Measurements from ENCODE around the gene RILPL2. TPM values are rescaled to one million over a fixed set of nuclear protein-coding genes. Genes with fewer than 3 reads are reported as not detected.
"Not testable (repeated sequence)": the region's sequence is repeated elsewhere in the genome, so short reads cannot be mapped to it uniquely, and the experiment has no call there.

RILPL2 gene
- total RNA-seq, 2 donors from 2014 or later = 0.96 to 2.1 TPM

- Histone ChIP-seq H3K27me3 (no peaks in the 10 kb centered on the region), H3K9ac (ENCODE audit: low read depth in 2 of 2, low read length in 2 of 2) (peak within 1 kb of the TSS; percentile 85 to 96), H3K4me3 (peak within 1 kb of the TSS; percentile 67), H3K36me3 (no peaks in the 10 kb centered on the region), H3K9me3 (no peaks in the 10 kb centered on the region), H3K4me1 (no peaks in the 10 kb centered on the region), H3K27ac (peak within 1 kb of the TSS; percentile 98)
- TF ChIP-seq CTCF (IDR thresholded peaks at IDR 0.05) = no peak
- peak; percentile 89 for DNase-seq
- intact Hi-C loops (cut with DNase I) = no loop called here
Observed at GRCh38 chr12:123457980-123458779, 21.7 kb upstream of the RILPL2 start, which contains the start of gene SNRNP35. Gene SNRNP35 (plus strand): TSS chr12:123458139. CDS start chr12:123465541, 7,402 bp downstream.

- Histone ChIP-seq H3K9me3 (no peaks in the 10 kb centered on the region), H3K4me3 (no peak overlapping the region), H3K36me3 (no peaks in the 10 kb centered on the region), H3K9ac (ENCODE audit: low read depth in 2 of 2, low read length in 2 of 2) (no peak overlapping the region), H3K27ac (no peak overlapping the region), H3K4me1 (no peaks in the 10 kb centered on the region), H3K27me3 (no peaks in the 10 kb centered on the region)
- intact Hi-C loops (cut with DNase I) = no loop called here
- no peak for TF ChIP-seq CTCF (IDR thresholded peaks at IDR 0.05)
- DNase-seq = no peak
Observed at GRCh38 chr12:123453165-123453564, 16.7 kb upstream of the RILPL2 start.

DNA sequence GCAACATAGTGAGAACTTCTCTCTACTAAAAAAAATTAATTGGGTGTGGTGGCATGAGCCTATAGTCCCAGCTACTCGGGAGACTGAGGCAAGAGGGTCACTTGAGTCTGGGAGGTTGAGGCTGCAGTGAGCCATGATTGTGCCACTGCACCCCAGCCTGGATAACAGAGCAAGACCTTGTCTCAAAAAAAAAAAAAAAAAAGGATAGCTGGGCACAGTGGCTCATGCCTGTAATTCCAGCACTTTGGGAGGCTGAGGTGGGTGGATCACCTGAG is 15.7 kb upstream of the RILPL2 start:
- intact Hi-C loops (cut with DNase I); H3K4me3 ChIP-seq; H3K27ac ChIP-seq; DNase-seq; H3K36me3 ChIP-seq; H3K27me3 ChIP-seq; H3K9ac ChIP-seq (ENCODE audit: low read depth in 2 of 2, low read length in 2 of 2); H3K4me1 ChIP-seq; H3K9me3 ChIP-seq: not testable (repeated sequence)

DNA sequence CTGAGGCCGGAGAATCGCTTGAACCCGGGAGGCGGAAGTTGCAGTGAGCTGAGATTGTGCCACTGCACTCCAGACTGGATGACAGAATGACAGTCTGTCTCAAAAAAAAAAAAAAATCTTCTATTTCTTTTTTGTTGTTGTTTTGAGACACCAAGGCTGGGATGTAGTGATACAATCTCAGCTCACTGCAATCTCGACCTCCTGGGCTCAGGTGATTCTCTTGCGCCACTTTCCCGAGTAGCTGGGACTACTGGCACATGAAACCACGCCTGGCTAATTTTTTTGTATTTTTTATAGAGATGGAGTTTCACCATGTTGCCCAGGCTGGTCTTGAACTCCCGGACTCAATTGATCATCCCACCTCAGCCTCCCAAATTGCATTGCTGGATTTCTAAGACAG is 14.2 kb upstream of the RILPL2 start:
- DNase-seq = no peak
- intact Hi-C loops (cut with DNase I) = no loop called here
- Histone ChIP-seq H3K9ac (ENCODE audit: low read depth in 2 of 2, low read length in 2 of 2) (no peak overlapping the region), H3K27me3 (no peaks in the 10 kb centered on the region), H3K36me3 (no peaks in the 10 kb centered on the region), H3K9me3 (no peaks in the 10 kb centered on the region), H3K4me3 (no peak overlapping the region), H3K4me1 (peaks cover under 1% of the 10 kb centered on the region), H3K27ac (no peak overlapping the region)
- no peak for TF ChIP-seq CTCF (IDR thresholded peaks at IDR 0.05)

- no peak overlapping the region for H3K27ac ChIP-seq
- H3K4me3 ChIP-seq = no peak overlapping the region
- no peak for TF ChIP-seq CTCF (IDR thresholded peaks at IDR 0.05)
- H3K9ac ChIP-seq (ENCODE audit: low read depth in 2 of 2, low read length in 2 of 2) = no peak overlapping the region
- H3K27me3 ChIP-seq = no peaks in the 10 kb centered on the region
- H3K4me1 ChIP-seq = peaks cover 4% of the 10 kb centered on the region
- H3K36me3 ChIP-seq = no peaks in the 10 kb centered on the region
- H3K9me3 ChIP-seq = no peaks in the 10 kb centered on the region
- DNase-seq = no peak
- intact Hi-C loops (cut with DNase I) = no loop called here
Observed at GRCh38 chr12:123449856-123450255, 13.4 kb upstream of the RILPL2 start.

- intact Hi-C loops (cut with DNase I) = no loop called here
- peak overlapping the region; percentile 37 for H3K27ac ChIP-seq
Observed at GRCh38 chr12:123449249-123449733, 12.8 kb upstream of the RILPL2 start.

More at GRCh38 chr12:123449249-123449733, 12.8 kb upstream of the RILPL2 start:
- Histone ChIP-seq H3K4me3 (no peak overlapping the region), H3K4me1 (peaks cover 4% of the 10 kb centered on the region), H3K9me3 (no peaks in the 10 kb centered on the region), H3K9ac (ENCODE audit: low read depth in 2 of 2, low read length in 2 of 2) (no peak overlapping the region), H3K36me3 (no peaks in the 10 kb centered on the region), H3K27me3 (no peaks in the 10 kb centered on the region)
- no peak for TF ChIP-seq CTCF (IDR thresholded peaks at IDR 0.05)
- DNase-seq = no peak

Data from colonic mucosa (tissue), 4 donors.